Testis (tissue), 3 donors: ENCODE data around the gene CD27. TPM values are rescaled to one million over a fixed set of nuclear protein-coding genes. Genes with fewer than 3 reads are reported as not detected.

Source experiments
- DNase-seq: peaks from one replicate; pipeline ENCODE4 v3.0.0-alpha.2; 2019
- H3K27ac ChIP-seq, 2 donors: fragments of 200-600 bp; sonication (generic); one replicate each; pipeline ENCODE4 v1.5.1; 2019
- H3K27me3 ChIP-seq: fragments of 200-600 bp; sonication (generic); one replicate; pipeline ENCODE4 v1.5.1; 2019
- H3K36me3 ChIP-seq: fragments of 200-600 bp; sonication (generic); one replicate; pipeline ENCODE4 v1.5.1; 2017; ENCODE audit warnings: low read depth; ENCODE audit errors: missing control alignments
- H3K4me1 ChIP-seq: fragments of 200-600 bp; sonication (generic); one replicate; pipeline ENCODE4 v1.5.1; 2019
- H3K4me3 ChIP-seq, 2 donors: fragments of 200-600 bp; sonication (generic); one replicate each; pipeline ENCODE4 v1.5.1; 2017 to 2019
- H3K9me3 ChIP-seq: fragments of 200-600 bp; sonication (generic); one replicate; pipeline ENCODE4 v1.5.1; 2017
- CTCF ChIP-seq, 3 experiments: fragments of 450-650 bp in 2 of 3; fragments of 200-600 bp in 1 of 3; sonication (generic) in 1 of 3; IDR thresholded peaks; one replicate each; pipeline ENCODE4 v1.5.1; 2016 to 2019; ENCODE audit warnings: antibody characterized with exemption in 3 of 3, mild to moderate bottlenecking in 2 of 3, moderate library complexity in 1 of 3
- POLR2A ChIP-seq: fragments of 450-650 bp; IDR thresholded peaks from one replicate; pipeline ENCODE4 v1.6.1; 2017; ENCODE audit warnings: antibody characterized with exemption, mild to moderate bottlenecking, moderate library complexity
- WGBS, 2 donors: methylation state at CpG; one replicate each; pipeline ENCODE4 v1.1.5; 2018; 5-methylcytosine and 5-hydroxymethylcytosine counted together
- intact Hi-C: fragments of 100-400 bp; cut with DNase I; formaldehyde crosslinking; loops from one replicate; pipeline ENCODE4 v1.15.1; 2023; ENCODE audit warnings: low total_unique reads
- polyA plus RNA-seq: library from polyadenylated mRNA; stranded (reverse); fragments of 350-450 nt; fragmentation: Illumina TruSeq; extraction: RNeasy Lipid Tissue Mini Kit (QIAGEN cat#74804); gene quantifications from one replicate; pipeline ENCODE4 v1.2.3, GENCODE V29; 2014; ENCODE audit warnings: low read depth, low replicate concordance; ENCODE audit not compliant: insufficient read depth
- total RNA-seq, 2 donors: library from RNA; depleted of rRNA; stranded (reverse); fragments of >200 nt; gene quantifications; one replicate each; pipeline ENCODE4 v1.2.3, GENCODE V29; 2016

CD27 gene
- total and polyA plus RNA-seq, 3 donors from 2014 or later: 0.74 to 3.7 TPM; not detected in 1

- Histone ChIP-seq H3K27me3 (no peaks in the 10 kb centered on the region), H3K36me3 (no peaks in the 10 kb centered on the region), H3K4me1 (no peaks in the 10 kb centered on the region), H3K4me3 (no peak overlapping the region), H3K27ac (no peak overlapping the region), H3K9me3 (no peaks in the 10 kb centered on the region)
- intact Hi-C loops: no loop called here
- 91 to 92% methylated on average over 10 of the region's 10 CpGs for WGBS, 2 donors
- no peak for TF ChIP-seq POLR2A
- no peak for TF ChIP-seq CTCF (IDR thresholded peaks at IDR 0.05)
- no peak for DNase-seq
Measured at GRCh38 chr12:6460751-6461371, 16.1 kb downstream of the CD27 start.

- intact Hi-C loops: no loop called here
- H3K4me1 ChIP-seq: no peaks in the 10 kb centered on the region
- H3K9me3 ChIP-seq: no peaks in the 10 kb centered on the region
- TF ChIP-seq POLR2A (no peak), CTCF (IDR thresholded peaks at IDR 0.05) (no peak)
- no peak overlapping the region for H3K4me3 ChIP-seq
- H3K36me3 ChIP-seq: no peaks in the 10 kb centered on the region
- WGBS, 2 donors: 77 to 83% methylated on average over 15 of the region's 15 CpGs
- no peaks in the 10 kb centered on the region for H3K27me3 ChIP-seq
- H3K27ac ChIP-seq: no peak overlapping the region
- peak; percentile 48 for DNase-seq
Measured at GRCh38 chr12:6461401-6462233, 16.9 kb downstream of the CD27 start.

- DNase-seq: no peak
- 89 to 90% methylated on average over 14 of the region's 14 CpGs for WGBS, 2 donors
- Histone ChIP-seq H3K36me3 (no peaks in the 10 kb centered on the region), H3K9me3 (no peaks in the 10 kb centered on the region), H3K4me1 (no peaks in the 10 kb centered on the region), H3K27me3 (no peaks in the 10 kb centered on the region), H3K4me3 (no peak overlapping the region), H3K27ac (no peak overlapping the region)
- no peak for TF ChIP-seq CTCF (IDR thresholded peaks at IDR 0.05)
- TF ChIP-seq POLR2A: no peak
- intact Hi-C loops: no loop called here
Measured at GRCh38 chr12:6462234-6462995, 17.7 kb downstream of the CD27 start.

- intact Hi-C loops: no loop called here
Measured at GRCh38 chr12:6463216-6463615, 18.5 kb downstream of the CD27 start.

More at GRCh38 chr12:6463216-6463615, 18.5 kb downstream of the CD27 start:
- DNase-seq: no peak
- H3K36me3 ChIP-seq: no peaks in the 10 kb centered on the region
- no peaks in the 10 kb centered on the region for H3K27me3 ChIP-seq
- no peak overlapping the region for H3K27ac ChIP-seq
- TF ChIP-seq POLR2A (no peak), CTCF (IDR thresholded peaks at IDR 0.05) (no peak)
- H3K9me3 ChIP-seq: no peaks in the 10 kb centered on the region
- no peak overlapping the region for H3K4me3 ChIP-seq
- WGBS, 2 donors: 74 to 83% methylated on average over 7 of the region's 7 CpGs
- H3K4me1 ChIP-seq: no peaks in the 10 kb centered on the region
